Calu3 (cell line): ENCODE data around the gene SLC4A4. TPM values are rescaled to one million over a fixed set of nuclear protein-coding genes. Genes with fewer than 3 reads are reported as not detected.

Source experiments
- BruUV-seq: library from RNA; stranded (reverse); fragments of 400-500 nt; replicated peaks from 2 replicates; lab custom pipeline; 2021; lab: Mats Ljungman, UMichigan
- CTCF ChIA-PET: fragments of 300-600 bp; sonication (Branson Sonifier 250); formaldehyde crosslinking; loops from one replicate; lab custom pipeline; 2022; ENCODE audit warnings: antibody characterized with exemption; lab: Charles Lee
- DNase-seq: peaks from one replicate; pipeline ENCODE4 v3.0.0; 2022
- H3K27ac Mint-ChIP-seq: one replicate; pipeline ENCODE4 v1.8.0; 2022; ENCODE audit warnings: mixed read lengths; ENCODE audit not compliant: unreplicated experiment
- H3K27me3 Mint-ChIP-seq: one replicate; pipeline ENCODE4 v1.8.0; 2022; ENCODE audit warnings: mixed read lengths; ENCODE audit not compliant: unreplicated experiment
- H3K36me3 Mint-ChIP-seq: one replicate; pipeline ENCODE4 v1.8.0; 2022; ENCODE audit warnings: mild to moderate bottlenecking, moderate library complexity, mixed read lengths; ENCODE audit not compliant: insufficient read depth, unreplicated experiment
- H3K4me1 Mint-ChIP-seq: one replicate; pipeline ENCODE4 v1.8.0; 2022; ENCODE audit warnings: mild to moderate bottlenecking, low read depth, mixed read lengths; ENCODE audit not compliant: unreplicated experiment
- H3K4me3 Mint-ChIP-seq: one replicate; pipeline ENCODE4 v1.8.0; 2022; ENCODE audit warnings: mild to moderate bottlenecking, low read depth, moderate library complexity, mixed read lengths; ENCODE audit not compliant: unreplicated experiment
- H3K9me3 Mint-ChIP-seq: one replicate; pipeline ENCODE4 v1.8.0; 2022; ENCODE audit warnings: low read depth, mixed read lengths; ENCODE audit not compliant: unreplicated experiment
- intact Hi-C: fragments of 100-400 bp; cut with micrococcal nuclease; formaldehyde crosslinking; loops from one replicate; pipeline ENCODE4 v1.10.0; 2022; ENCODE audit not compliant: unreplicated experiment
- total RNA-seq: library from RNA; stranded (reverse); gene quantifications from 2 replicates; pipeline ENCODE4 v1.2.3, GENCODE V29; 2022
- TF ChIP-seq, protein P1 (sequence below): fragments of 200-600 bp; IDR thresholded peaks from one replicate; pipeline ENCODE4 v1.8.0; 2022; ENCODE audit warnings: antibody characterized with exemption; ENCODE audit not compliant: unreplicated experiment

Gene SLC4A4
- total RNA-seq, 1 experiment from 2014 or later = 14.6 TPM

DNA sequence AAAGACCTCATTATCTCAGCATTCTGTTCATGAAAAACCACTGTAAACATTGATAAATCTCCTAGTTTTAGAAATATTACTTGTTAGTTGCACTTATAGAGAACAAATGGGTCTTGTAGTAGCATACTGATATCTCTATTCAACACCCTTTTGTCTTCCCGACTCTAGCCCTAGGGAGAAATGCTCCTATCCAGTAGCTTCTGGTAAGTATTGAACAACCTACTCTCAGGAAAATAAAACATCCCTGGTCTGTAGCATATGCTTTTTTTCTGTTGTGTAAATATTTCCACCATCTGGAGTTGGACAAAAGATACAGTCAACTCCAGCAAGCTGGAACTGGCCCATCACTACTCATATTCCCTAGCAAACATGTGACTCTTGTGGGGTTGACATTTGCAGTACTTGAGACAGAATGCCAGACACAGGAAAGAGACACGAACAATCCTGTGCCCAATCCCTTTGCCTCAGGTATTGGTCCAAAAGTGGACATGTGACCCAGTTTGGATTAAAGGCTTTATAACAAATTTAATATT lies 256.8 kb downstream of the SLC4A4 start:
- no TSS peak for BruUV-seq
- Mint-ChIP-seq H3K9me3 (peaks cover 3% of the 10 kb centered on the region), H3K4me1 (peaks cover 41% of the 10 kb centered on the region), H3K36me3 (peaks cover 4% of the 10 kb centered on the region), H3K27ac (no peak overlapping the region), H3K4me3 (no peak overlapping the region), H3K27me3 (no peaks in the 10 kb centered on the region)
- CTCF ChIA-PET = no interaction called here
- DNase-seq = no peak
- intact Hi-C loops = no loop called here
- TF ChIP-seq, protein P1, sequence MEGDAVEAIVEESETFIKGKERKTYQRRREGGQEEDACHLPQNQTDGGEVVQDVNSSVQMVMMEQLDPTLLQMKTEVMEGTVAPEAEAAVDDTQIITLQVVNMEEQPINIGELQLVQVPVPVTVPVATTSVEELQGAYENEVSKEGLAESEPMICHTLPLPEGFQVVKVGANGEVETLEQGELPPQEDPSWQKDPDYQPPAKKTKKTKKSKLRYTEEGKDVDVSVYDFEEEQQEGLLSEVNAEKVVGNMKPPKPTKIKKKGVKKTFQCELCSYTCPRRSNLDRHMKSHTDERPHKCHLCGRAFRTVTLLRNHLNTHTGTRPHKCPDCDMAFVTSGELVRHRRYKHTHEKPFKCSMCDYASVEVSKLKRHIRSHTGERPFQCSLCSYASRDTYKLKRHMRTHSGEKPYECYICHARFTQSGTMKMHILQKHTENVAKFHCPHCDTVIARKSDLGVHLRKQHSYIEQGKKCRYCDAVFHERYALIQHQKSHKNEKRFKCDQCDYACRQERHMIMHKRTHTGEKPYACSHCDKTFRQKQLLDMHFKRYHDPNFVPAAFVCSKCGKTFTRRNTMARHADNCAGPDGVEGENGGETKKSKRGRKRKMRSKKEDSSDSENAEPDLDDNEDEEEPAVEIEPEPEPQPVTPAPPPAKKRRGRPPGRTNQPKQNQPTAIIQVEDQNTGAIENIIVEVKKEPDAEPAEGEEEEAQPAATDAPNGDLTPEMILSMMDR = no peak

DNA sequence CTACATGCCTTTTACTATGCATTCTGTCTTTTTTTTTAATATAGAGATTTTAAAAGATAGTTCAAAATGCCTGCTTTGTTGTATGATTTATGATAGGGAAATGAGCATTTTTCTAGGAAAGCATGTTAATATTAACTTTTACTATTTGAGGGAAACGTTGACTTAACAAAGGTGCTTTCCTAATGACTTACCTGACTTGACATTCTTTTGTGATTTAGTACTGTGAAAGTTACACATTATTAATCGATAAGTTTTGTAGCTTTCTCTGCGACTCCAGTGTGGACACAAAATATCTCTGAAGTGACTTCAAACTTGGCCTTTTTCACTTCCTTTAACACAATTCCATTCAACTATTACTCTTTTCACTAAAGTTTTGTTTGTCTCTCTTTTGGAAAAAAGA lies 260.8 kb downstream of the SLC4A4 start:
- intact Hi-C loops = no loop called here

DNA sequence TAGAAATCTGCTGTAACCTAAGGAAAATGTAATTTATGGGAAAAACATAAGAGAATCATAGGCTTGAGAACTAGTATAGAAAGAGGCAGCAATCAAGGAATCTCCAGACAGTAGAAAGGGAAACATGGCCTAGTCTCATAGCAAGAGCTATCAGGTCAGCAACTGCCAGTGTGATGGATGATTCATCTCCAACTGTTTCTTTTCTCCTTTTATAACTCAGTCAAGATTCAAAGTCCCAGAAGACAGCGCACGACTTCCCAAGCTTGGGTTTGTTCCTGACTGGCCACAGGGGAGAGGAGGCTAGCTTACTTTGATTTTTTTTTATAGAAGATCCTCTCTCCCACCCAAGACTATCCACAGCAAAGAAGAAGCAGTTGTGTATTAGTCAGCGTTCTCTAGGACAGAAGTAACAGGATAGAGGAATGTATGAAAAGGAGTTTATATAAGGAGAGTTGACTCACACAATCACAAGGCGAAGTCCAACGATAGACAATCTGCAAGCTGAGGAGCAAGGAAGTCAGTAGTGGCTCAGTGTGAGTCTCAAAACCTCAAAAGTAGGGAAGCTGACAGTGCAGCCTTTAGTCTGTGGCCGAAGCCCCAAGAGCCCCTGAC lies 263.6 kb downstream of the SLC4A4 start:
- CTCF ChIA-PET = interaction anchor here (0.9 kb wide), 1 partner anchor 51 kb away, joined by 4 read pairs; no protein-coding TSS in a partner anchor
- H3K9me3 Mint-ChIP-seq = peaks cover 4% of the 10 kb centered on the region
- TF ChIP-seq, protein P1 = no peak
- peak; percentile 11 for DNase-seq
- TSS peak; percentile 61 for BruUV-seq
- peak overlapping the region; percentile 93 for H3K27ac Mint-ChIP-seq
- H3K4me3 Mint-ChIP-seq = peak overlapping the region; percentile 68
- no peaks in the 10 kb centered on the region for H3K27me3 Mint-ChIP-seq
- intact Hi-C loops = loop anchor here (5.0 kb wide), 2 partner anchors 50 to 110 kb away; no protein-coding TSS in a partner anchor
- peaks cover 58% of the 10 kb centered on the region for H3K4me1 Mint-ChIP-seq
- peaks cover 49% of the 10 kb centered on the region for H3K36me3 Mint-ChIP-seq

More for the DNA sequence above, 260.8 kb downstream of the SLC4A4 start:
- H3K9me3 Mint-ChIP-seq = peaks cover 3% of the 10 kb centered on the region
- TF ChIP-seq, protein P1 = no peak
- H3K4me3 Mint-ChIP-seq = no peak overlapping the region
- H3K27ac Mint-ChIP-seq = peak overlapping the region; percentile 66
- peaks cover 35% of the 10 kb centered on the region for H3K4me1 Mint-ChIP-seq
- no TSS peak for BruUV-seq
- CTCF ChIA-PET = interaction anchor here (0.7 kb wide), 1 partner anchor 295 kb away, joined by 3 read pairs; no protein-coding TSS in a partner anchor
- peaks cover 22% of the 10 kb centered on the region for H3K36me3 Mint-ChIP-seq
- DNase-seq = no peak
- H3K27me3 Mint-ChIP-seq = no peaks in the 10 kb centered on the region

DNA sequence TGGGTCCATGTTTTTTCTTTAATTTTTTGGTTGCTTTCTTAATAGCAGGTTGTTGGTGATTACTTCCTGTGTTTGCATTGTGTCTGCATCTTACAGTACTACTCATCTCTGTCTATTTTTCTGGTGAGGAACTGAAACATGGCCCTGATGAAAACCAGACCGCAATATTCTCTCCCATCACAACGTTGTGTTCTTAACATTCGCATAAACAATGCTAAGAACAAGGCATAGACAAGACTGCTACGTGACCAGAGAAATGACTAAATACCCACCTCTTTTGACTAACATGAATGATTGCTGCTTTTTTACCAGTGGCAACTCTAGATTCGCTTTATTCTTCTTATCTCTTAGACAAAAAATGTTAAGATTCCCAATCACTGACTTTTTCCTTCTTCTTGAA lies 266.0 kb downstream of the SLC4A4 start:
- no TSS peak for BruUV-seq
- peaks cover 6% of the 10 kb centered on the region for H3K9me3 Mint-ChIP-seq
- peaks cover 49% of the 10 kb centered on the region for H3K4me1 Mint-ChIP-seq
- DNase-seq = no peak
- CTCF ChIA-PET = interaction anchor here (0.9 kb wide), 1 partner anchor 54 kb away, joined by 3 read pairs; no protein-coding TSS in a partner anchor
- H3K4me3 Mint-ChIP-seq = peak overlapping the region; percentile 68
- H3K27ac Mint-ChIP-seq = peak overlapping the region; percentile 89
- intact Hi-C loops = loop anchor here (5.0 kb wide), 2 partner anchors 52 to 108 kb away; no protein-coding TSS in a partner anchor
- no peaks in the 10 kb centered on the region for H3K27me3 Mint-ChIP-seq
- TF ChIP-seq, protein P1 = no peak
- H3K36me3 Mint-ChIP-seq = peaks cover 66% of the 10 kb centered on the region
